Measurements from ENCODE around the gene HOTAIR. TPM values are rescaled to one million over a fixed set of nuclear protein-coding genes. Genes with fewer than 3 reads are reported as not detected.

Gene HOTAIR
- total RNA-seq, 1 experiment from 2014 or later = not detected

DNA sequence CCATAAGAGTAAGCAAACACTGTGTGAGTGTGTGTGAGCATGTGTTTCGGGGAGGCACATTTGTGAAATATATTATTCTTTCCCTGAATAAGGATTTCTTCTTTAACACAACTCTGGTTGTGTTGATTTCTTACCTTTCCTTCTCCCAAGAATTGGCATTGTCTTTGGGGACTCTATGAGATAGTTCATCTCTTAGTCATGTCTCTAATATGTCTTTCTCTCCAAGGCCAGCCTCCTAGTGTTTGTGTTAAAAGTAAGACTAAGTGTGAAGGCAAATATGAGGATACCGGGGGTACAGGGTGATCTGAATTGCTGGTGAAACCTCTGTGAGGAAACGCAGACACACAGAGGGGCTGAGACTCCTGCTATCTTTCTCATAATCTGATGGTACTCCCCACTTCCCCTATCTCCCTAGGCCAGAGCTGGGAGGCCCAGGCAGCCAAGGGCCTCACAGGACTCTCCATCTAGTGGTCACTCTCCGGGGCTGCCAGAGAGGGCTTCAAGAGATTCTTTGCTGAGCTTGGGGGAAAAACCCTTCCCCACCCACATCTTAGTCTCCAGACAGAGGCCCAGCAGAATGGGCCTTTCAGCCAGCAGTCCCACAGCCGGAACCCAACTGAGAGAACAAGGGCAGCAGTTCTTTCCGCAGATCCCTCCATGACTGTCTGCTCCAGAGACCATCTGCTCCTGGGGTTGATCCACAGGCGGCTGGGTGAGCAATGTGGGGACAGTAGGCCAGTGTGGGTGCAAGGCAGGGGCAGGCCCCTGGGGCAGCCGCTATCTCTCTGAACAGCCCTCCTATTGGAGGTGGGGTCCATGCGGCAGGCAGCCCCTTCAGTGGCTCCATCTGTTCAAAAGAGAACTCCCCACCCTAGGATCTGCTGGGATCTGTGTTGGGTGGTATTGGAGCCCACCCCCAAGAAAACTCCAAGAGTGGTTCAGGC, 25.8 kb downstream of the HOTAIR start (continued):
- TF ChIP-seq, protein P1, sequence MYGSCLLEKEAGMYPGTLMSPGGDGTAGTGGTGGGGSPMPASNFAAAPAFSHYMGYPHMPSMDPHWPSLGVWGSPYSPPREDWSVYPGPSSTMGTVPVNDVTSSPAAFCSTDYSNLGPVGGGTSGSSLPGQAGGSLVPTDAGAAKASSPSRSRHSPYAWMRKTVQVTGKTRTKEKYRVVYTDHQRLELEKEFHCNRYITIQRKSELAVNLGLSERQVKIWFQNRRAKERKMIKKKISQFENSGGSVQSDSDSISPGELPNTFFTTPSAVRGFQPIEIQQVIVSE (CRISPR knock-in tag; IDR thresholded peaks at IDR 0.05; ENCODE audit: borderline replicate concordance) = no peak
- TF ChIP-seq ZNF263 (CRISPR knock-in tag; IDR thresholded peaks at IDR 0.05; ENCODE audit: low read depth) (no peak), TEAD4 (CRISPR knock-in tag; IDR thresholded peaks at IDR 0.05) (no peak), SMAD3 (CRISPR knock-in tag; IDR thresholded peaks at IDR 0.05; ENCODE audit: borderline replicate concordance) (no peak), JAZF1 (CRISPR knock-in tag; IDR thresholded peaks at IDR 0.05) (no peak), ZNF232 (CRISPR knock-in tag; IDR thresholded peaks at IDR 0.05) (no peak), ZNF671 (CRISPR knock-in tag; IDR thresholded peaks at IDR 0.05) (no peak)
- TF ChIP-seq, protein P2, sequence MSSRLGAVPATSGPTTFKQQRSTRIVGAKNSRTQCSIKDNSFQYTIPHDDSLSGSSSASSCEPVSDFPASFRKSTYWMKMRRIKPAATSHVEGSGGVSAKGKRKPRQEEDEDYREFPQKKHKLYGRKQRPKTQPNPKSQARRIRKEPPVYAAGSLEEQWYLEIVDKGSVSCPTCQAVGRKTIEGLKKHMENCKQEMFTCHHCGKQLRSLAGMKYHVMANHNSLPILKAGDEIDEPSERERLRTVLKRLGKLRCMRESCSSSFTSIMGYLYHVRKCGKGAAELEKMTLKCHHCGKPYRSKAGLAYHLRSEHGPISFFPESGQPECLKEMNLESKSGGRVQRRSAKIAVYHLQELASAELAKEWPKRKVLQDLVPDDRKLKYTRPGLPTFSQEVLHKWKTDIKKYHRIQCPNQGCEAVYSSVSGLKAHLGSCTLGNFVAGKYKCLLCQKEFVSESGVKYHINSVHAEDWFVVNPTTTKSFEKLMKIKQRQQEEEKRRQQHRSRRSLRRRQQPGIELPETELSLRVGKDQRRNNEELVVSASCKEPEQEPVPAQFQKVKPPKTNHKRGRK (CRISPR knock-in tag; IDR thresholded peaks at IDR 0.05; ENCODE audit: borderline replicate concordance) = no peak
- TF ChIP-seq, protein P3, sequence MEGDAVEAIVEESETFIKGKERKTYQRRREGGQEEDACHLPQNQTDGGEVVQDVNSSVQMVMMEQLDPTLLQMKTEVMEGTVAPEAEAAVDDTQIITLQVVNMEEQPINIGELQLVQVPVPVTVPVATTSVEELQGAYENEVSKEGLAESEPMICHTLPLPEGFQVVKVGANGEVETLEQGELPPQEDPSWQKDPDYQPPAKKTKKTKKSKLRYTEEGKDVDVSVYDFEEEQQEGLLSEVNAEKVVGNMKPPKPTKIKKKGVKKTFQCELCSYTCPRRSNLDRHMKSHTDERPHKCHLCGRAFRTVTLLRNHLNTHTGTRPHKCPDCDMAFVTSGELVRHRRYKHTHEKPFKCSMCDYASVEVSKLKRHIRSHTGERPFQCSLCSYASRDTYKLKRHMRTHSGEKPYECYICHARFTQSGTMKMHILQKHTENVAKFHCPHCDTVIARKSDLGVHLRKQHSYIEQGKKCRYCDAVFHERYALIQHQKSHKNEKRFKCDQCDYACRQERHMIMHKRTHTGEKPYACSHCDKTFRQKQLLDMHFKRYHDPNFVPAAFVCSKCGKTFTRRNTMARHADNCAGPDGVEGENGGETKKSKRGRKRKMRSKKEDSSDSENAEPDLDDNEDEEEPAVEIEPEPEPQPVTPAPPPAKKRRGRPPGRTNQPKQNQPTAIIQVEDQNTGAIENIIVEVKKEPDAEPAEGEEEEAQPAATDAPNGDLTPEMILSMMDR (IDR thresholded peaks at IDR 0.05) = no peak
- TF ChIP-seq, protein P4, sequence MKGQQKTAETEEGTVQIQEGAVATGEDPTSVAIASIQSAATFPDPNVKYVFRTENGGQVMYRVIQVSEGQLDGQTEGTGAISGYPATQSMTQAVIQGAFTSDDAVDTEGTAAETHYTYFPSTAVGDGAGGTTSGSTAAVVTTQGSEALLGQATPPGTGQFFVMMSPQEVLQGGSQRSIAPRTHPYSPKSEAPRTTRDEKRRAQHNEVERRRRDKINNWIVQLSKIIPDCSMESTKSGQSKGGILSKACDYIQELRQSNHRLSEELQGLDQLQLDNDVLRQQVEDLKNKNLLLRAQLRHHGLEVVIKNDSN (CRISPR knock-in tag; IDR thresholded peaks at IDR 0.05) = no peak
- TF ChIP-seq, protein P5, sequence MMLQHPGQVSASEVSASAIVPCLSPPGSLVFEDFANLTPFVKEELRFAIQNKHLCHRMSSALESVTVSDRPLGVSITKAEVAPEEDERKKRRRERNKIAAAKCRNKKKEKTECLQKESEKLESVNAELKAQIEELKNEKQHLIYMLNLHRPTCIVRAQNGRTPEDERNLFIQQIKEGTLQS (CRISPR knock-in tag; conservative IDR thresholded peaks at IDR 0.05) = no peak

DNA sequence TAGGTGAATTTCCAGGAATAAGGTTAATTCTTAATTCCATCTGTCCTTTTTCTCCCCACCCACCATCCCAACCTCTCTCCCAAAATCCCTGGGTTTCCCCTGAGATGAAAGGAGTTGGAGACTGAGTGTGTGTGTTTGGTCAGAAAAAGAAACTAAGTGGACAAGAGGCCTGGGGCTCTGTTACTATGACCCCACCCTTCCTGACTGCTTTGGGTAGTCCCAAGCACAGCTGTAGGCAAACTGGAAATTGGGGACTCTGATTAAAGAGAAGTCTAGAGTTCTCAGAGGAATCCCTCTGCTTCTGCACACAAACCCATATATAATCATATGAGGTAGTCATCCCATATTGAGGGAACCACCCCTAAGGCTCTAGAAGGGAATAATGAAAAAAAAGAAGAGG, 27.0 kb downstream of the HOTAIR start:
- H3K4me1 Mint-ChIP-seq = peaks cover 22% of the 10 kb centered on the region
- POLR2A ChIA-PET = no interaction called here
- no peaks in the 10 kb centered on the region for H3K9me3 Mint-ChIP-seq
- peaks cover 100% of the 10 kb centered on the region for H3K27me3 Mint-ChIP-seq (ENCODE audit: low read depth)
- ATAC-seq = no peak
- no peak overlapping the region for H3K4me3 Mint-ChIP-seq
- no peak for DNase-seq (ENCODE audit: low spot score)
- H3K36me3 Mint-ChIP-seq = no peaks in the 10 kb centered on the region
- H3K27ac Mint-ChIP-seq = no peak overlapping the region
- CTCF ChIA-PET = interaction anchor here (1.0 kb wide), 1 partner anchor 244 kb away, joined by 3 read pairs; no protein-coding TSS in a partner anchor
- TF ChIP-seq, protein P6, sequence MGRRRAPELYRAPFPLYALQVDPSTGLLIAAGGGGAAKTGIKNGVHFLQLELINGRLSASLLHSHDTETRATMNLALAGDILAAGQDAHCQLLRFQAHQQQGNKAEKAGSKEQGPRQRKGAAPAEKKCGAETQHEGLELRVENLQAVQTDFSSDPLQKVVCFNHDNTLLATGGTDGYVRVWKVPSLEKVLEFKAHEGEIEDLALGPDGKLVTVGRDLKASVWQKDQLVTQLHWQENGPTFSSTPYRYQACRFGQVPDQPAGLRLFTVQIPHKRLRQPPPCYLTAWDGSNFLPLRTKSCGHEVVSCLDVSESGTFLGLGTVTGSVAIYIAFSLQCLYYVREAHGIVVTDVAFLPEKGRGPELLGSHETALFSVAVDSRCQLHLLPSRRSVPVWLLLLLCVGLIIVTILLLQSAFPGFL (CRISPR knock-in tag; IDR thresholded peaks at IDR 0.05; ENCODE audit: borderline replicate concordance) = no peak
- TF ChIP-seq, protein P7, sequence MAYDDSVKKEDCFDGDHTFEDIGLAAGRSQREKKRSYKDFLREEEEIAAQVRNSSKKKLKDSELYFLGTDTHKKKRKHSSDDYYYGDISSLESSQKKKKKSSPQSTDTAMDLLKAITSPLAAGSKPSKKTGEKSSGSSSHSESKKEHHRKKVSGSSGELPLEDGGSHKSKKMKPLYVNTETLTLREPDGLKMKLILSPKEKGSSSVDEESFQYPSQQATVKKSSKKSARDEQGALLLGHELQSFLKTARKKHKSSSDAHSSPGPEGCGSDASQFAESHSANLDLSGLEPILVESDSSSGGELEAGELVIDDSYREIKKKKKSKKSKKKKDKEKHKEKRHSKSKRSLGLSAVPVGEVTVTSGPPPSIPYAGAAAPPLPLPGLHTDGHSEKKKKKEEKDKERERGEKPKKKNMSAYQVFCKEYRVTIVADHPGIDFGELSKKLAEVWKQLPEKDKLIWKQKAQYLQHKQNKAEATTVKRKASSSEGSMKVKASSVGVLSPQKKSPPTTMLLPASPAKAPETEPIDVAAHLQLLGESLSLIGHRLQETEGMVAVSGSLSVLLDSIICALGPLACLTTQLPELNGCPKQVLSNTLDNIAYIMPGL (CRISPR knock-in tag; IDR thresholded peaks at IDR 0.05) = no peak
- TF ChIP-seq, protein P8, sequence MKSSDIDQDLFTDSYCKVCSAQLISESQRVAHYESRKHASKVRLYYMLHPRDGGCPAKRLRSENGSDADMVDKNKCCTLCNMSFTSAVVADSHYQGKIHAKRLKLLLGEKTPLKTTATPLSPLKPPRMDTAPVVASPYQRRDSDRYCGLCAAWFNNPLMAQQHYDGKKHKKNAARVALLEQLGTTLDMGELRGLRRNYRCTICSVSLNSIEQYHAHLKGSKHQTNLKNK (CRISPR knock-in tag; IDR thresholded peaks at IDR 0.05) = no peak
- TF ChIP-seq, protein P9, sequence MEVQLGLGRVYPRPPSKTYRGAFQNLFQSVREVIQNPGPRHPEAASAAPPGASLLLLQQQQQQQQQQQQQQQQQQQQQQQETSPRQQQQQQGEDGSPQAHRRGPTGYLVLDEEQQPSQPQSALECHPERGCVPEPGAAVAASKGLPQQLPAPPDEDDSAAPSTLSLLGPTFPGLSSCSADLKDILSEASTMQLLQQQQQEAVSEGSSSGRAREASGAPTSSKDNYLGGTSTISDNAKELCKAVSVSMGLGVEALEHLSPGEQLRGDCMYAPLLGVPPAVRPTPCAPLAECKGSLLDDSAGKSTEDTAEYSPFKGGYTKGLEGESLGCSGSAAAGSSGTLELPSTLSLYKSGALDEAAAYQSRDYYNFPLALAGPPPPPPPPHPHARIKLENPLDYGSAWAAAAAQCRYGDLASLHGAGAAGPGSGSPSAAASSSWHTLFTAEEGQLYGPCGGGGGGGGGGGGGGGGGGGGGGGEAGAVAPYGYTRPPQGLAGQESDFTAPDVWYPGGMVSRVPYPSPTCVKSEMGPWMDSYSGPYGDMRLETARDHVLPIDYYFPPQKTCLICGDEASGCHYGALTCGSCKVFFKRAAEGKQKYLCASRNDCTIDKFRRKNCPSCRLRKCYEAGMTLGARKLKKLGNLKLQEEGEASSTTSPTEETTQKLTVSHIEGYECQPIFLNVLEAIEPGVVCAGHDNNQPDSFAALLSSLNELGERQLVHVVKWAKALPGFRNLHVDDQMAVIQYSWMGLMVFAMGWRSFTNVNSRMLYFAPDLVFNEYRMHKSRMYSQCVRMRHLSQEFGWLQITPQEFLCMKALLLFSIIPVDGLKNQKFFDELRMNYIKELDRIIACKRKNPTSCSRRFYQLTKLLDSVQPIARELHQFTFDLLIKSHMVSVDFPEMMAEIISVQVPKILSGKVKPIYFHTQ (CRISPR knock-in tag; IDR thresholded peaks at IDR 0.05) = no peak
- TF ChIP-seq, protein P10, sequence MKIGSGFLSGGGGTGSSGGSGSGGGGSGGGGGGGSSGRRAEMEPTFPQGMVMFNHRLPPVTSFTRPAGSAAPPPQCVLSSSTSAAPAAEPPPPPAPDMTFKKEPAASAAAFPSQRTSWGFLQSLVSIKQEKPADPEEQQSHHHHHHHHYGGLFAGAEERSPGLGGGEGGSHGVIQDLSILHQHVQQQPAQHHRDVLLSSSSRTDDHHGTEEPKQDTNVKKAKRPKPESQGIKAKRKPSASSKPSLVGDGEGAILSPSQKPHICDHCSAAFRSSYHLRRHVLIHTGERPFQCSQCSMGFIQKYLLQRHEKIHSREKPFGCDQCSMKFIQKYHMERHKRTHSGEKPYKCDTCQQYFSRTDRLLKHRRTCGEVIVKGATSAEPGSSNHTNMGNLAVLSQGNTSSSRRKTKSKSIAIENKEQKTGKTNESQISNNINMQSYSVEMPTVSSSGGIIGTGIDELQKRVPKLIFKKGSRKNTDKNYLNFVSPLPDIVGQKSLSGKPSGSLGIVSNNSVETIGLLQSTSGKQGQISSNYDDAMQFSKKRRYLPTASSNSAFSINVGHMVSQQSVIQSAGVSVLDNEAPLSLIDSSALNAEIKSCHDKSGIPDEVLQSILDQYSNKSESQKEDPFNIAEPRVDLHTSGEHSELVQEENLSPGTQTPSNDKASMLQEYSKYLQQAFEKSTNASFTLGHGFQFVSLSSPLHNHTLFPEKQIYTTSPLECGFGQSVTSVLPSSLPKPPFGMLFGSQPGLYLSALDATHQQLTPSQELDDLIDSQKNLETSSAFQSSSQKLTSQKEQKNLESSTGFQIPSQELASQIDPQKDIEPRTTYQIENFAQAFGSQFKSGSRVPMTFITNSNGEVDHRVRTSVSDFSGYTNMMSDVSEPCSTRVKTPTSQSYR (CRISPR knock-in tag; IDR thresholded peaks at IDR 0.05) = no peak
- TF ChIP-seq, protein P11, sequence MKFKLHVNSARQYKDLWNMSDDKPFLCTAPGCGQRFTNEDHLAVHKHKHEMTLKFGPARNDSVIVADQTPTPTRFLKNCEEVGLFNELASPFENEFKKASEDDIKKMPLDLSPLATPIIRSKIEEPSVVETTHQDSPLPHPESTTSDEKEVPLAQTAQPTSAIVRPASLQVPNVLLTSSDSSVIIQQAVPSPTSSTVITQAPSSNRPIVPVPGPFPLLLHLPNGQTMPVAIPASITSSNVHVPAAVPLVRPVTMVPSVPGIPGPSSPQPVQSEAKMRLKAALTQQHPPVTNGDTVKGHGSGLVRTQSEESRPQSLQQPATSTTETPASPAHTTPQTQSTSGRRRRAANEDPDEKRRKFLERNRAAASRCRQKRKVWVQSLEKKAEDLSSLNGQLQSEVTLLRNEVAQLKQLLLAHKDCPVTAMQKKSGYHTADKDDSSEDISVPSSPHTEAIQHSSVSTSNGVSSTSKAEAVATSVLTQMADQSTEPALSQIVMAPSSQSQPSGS (CRISPR knock-in tag; IDR thresholded peaks at IDR 0.05; ENCODE audit: borderline replicate concordance, low read depth) = no peak

Data from WTC11 (cell line).